ENCODE data around the gene PLLP. TPM values are rescaled to one million over a fixed set of nuclear protein-coding genes. Genes with fewer than 3 reads are reported as not detected.
"Not testable (repeated sequence)": the region's sequence is repeated elsewhere in the genome, so short reads cannot be mapped to it uniquely, and the experiment has no call there.

The PLLP gene
- total RNA-seq, 1 experiment from 2014 or later = 0.32 TPM

GRCh38 chr16:57279780-57280638 lies 4.5 kb downstream of the PLLP start:
- DNase-seq (ENCODE audit: low read depth, low spot score) = no peak
- in situ Hi-C loops (cut with HindIII; ENCODE audit: low pct_unique_long_range_greater_than_20kb, low sequenced_read_pairs) = no loop called here

DNA sequence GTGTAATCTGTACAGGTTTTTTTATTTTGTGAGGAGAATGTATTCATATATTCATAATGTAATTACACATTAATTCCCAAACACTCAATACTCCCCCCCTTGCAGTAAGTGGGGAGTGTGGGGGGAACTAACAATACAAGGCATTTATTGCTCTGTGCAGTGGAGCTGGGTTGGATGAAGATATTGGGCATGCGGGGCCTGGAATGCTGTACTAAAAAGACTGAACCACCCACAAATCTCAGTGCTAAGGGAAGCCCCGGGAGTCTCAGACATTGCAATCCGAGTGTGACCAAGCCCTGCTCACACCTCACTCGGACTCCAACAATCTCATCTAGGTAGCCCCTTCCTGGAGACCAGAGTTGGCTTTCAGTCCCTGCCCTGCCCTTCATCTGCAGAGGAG lies 6.0 kb downstream of the PLLP start:
- DNase-seq (ENCODE audit: low read depth, low spot score) = no peak
- in situ Hi-C loops (cut with HindIII; ENCODE audit: low pct_unique_long_range_greater_than_20kb, low sequenced_read_pairs) = no loop called here

- in situ Hi-C loops (cut with HindIII; ENCODE audit: low pct_unique_long_range_greater_than_20kb, low sequenced_read_pairs) = no loop called here
- peak; percentile 20 for DNase-seq (ENCODE audit: low read depth, low spot score)
Observed at GRCh38 chr16:57277586-57277985, 6.9 kb downstream of the PLLP start.

DNA sequence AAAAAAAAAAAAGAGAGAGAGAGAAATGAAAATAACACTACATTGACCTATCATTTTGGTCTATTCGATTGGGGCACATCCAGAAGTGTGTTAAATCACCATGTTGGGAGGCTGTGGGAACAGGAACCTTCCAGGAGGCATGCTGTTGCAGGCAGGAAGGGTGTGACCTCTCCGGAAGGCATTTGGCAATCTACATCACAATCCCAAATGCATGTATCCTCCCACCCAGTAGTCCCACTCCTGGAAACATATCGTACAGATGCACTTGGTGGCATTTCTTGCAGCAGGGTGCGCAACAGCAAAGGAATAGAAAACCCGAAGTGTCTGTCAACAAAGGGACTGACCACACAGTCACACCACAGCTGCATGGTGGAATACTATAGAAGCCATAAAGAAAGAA lies 7.9 kb downstream of the PLLP start:
- no peak for DNase-seq (ENCODE audit: low read depth, low spot score)
- in situ Hi-C loops (cut with HindIII; ENCODE audit: low pct_unique_long_range_greater_than_20kb, low sequenced_read_pairs) = no loop called here

DNA sequence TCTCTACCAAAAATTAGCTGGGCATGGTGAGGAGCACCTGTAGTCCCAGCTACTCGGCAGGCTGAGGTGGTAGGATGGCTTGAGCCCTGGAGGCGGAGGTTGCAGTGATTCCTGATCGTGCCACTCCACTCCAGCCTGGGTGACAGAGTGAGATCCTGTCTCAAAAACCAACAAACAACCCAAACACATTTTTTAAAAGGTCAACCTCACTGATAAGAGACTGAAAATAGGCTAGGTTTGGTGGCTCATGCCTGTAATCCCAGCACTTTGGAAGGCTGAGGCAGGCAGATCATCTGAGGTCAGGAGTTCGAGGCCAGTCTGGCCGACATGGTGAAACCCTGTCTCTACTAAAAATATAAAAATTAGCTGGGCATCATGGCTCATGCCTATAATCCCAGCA lies 8.5 kb downstream of the PLLP start:
- in situ Hi-C loops (cut with HindIII; ENCODE audit: low pct_unique_long_range_greater_than_20kb, low sequenced_read_pairs); DNase-seq (ENCODE audit: low read depth, low spot score): not testable (repeated sequence)

DNA sequence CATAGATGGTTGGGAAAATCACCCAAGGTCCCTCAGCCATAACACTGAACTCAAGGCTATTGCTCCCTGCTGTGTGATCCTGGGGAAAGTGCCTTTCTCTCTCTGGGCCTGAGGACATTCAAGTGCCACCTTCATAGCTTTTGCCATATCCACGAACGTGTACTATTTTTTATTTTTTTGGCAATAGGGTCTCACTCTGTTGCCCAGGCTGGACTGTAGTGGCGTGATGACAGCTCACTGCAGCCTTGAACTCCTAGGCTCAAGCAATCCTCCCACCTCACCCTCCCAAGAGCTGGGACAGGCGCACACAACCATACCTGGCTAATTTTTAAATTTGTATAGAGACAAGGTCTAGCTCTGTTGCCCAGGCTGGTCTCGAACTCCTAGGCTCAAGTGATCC lies 10.6 kb downstream of the PLLP start:
- in situ Hi-C loops (cut with HindIII; ENCODE audit: low pct_unique_long_range_greater_than_20kb, low sequenced_read_pairs) = no loop called here
- no peak for DNase-seq (ENCODE audit: low read depth, low spot score)

- DNase-seq (ENCODE audit: low read depth, low spot score) = no peak
- in situ Hi-C loops (cut with HindIII; ENCODE audit: low pct_unique_long_range_greater_than_20kb, low sequenced_read_pairs) = no loop called here
Observed at GRCh38 chr16:57273359-57273758, 11.1 kb downstream of the PLLP start.

- DNase-seq (ENCODE audit: low read depth, low spot score) = no peak
- in situ Hi-C loops (cut with HindIII; ENCODE audit: low pct_unique_long_range_greater_than_20kb, low sequenced_read_pairs) = no loop called here
Observed at GRCh38 chr16:57271867-57272495, 12.5 kb downstream of the PLLP start.

DNA sequence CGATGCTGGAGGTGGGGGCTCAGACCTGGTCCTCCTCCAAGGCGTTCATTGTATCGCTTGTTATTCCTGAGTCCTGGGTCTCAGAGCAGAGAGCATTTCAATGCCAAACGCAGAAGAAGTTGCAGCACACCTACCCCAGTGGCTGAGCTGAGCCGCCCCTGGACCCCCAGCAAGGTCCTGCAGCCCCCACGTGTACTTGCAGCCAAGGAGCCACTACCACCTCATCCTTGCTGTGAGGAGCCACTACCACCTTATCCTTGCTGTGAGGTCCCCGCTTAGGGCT lies 13.5 kb downstream of the PLLP start:
- DNase-seq (ENCODE audit: low read depth, low spot score) = no peak
- in situ Hi-C loops (cut with HindIII; ENCODE audit: low pct_unique_long_range_greater_than_20kb, low sequenced_read_pairs) = no loop called here

GRCh38 chr16:57270221-57271062 lies 14.0 kb downstream of the PLLP start:
- no peak for DNase-seq (ENCODE audit: low read depth, low spot score)
- in situ Hi-C loops (cut with HindIII; ENCODE audit: low pct_unique_long_range_greater_than_20kb, low sequenced_read_pairs) = no loop called here

DNA sequence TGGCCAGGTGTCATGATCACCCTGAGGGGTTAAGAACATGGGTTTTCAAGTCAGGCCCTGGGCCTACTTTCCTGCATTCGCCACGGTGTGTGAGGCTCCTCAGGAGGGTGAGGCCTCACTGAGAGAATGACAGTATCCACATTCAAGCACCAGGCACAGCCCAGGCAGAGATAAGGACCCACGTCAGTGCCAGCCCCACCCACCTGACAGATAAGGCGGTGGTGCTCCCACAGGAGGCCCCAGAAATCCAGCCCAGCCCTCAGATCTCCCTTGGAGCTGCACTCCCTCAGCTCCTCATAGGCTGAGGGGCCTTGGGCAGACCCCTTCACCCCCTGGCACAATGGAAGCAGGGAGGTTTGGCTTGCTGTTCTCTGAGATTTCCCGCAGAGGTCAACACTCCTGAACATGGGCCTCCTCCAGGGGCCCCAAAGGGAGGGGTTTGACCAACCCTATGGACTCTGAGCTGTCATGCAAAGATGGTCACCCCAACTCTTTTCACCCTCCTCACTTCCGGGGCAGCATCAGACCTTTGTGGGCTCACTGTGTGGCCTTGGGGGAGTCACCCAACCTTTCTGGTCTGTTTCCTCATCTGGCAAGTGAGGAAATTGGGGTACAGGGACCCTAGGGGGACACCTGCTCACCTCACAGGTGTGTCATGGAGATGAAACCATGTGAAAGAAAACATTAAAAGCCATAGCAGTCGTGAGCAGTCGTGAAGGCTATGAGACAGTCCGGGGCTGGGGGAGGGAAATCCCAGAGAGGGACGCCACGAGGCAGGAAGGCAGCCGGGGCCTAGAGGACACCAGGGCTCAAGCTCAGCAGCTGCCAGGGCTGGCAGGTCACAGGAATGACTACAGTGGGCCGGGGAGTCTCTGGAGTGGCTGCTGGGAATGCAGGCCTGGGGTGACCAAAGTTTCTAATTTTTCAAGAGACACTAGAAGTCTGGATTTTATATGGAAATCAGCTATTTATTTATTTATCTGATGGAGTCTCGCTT lies 15.4 kb downstream of the PLLP start:
- DNase-seq (ENCODE audit: low read depth, low spot score) = no peak

GRCh38 chr16:57267343-57267742 lies 17.1 kb downstream of the PLLP start:
- in situ Hi-C loops (cut with HindIII; ENCODE audit: low pct_unique_long_range_greater_than_20kb, low sequenced_read_pairs); DNase-seq (ENCODE audit: low read depth, low spot score): not testable (repeated sequence)

More for the DNA sequence above, 15.4 kb downstream of the PLLP start:
- in situ Hi-C loops (cut with HindIII; ENCODE audit: low pct_unique_long_range_greater_than_20kb, low sequenced_read_pairs) = no loop called here

GRCh38 chr16:57266531-57267260 lies 17.8 kb downstream of the PLLP start:
- in situ Hi-C loops (cut with HindIII; ENCODE audit: low pct_unique_long_range_greater_than_20kb, low sequenced_read_pairs) = no loop called here
- no peak for DNase-seq (ENCODE audit: low read depth, low spot score)

DNA sequence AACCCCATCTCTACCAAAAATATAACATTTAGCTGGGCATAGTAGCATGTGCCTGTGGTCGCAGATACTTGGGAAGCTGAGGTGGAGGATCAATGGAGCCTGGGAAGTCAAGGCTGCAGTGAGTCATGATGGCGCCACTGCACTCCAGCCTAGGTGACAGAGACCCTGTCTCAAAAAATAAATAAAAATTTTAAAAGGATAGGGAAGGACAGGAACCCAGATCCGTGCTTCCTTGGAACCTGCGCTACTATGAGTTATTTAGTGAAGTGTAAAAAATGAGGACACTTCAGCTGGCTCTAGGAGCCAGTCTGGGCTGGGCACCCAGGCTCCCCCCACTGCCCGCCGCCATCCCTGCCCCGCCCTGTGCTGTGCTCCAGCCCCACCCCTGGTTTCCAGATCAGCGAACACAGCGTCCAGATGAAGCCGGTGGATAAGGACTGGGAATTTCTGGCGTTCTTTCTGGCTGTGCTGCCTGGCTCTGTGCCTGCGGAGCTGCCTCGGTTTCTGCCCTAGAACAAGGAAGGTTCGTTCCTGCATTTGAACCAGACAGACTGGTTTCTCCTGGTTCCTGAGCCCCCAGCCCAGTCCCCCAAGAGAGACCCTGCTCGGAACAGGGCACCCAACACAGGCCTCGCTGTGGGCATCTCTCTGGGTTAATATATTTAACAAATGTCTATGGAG lies 18.5 kb downstream of the PLLP start:
- in situ Hi-C loops (cut with HindIII; ENCODE audit: low pct_unique_long_range_greater_than_20kb, low sequenced_read_pairs) = no loop called here
- DNase-seq (ENCODE audit: low read depth, low spot score) = no peak

DNA sequence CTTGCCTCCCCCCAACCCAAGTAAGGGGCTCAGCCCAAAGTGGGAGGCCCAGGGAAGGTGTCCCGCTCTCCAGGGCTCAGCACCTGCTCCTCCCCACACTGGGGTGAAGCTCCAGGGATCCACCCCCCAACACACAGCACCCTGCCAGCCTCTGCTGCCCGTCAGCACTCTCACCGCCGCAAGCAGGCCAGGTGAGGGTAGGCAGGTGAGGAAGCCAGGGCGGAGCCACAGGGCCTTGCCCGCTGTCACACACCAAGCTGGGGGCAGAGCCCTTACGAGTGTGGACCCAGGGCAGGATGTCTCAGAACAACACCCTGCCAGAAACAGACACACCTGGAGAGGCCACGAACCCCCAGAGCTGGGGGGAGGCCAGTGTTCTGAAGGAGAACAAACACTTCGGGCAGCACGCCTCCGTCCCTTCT lies 19.5 kb downstream of the PLLP start:
- in situ Hi-C loops (cut with HindIII; ENCODE audit: low pct_unique_long_range_greater_than_20kb, low sequenced_read_pairs) = no loop called here
- no peak for DNase-seq (ENCODE audit: low read depth, low spot score)

DNA sequence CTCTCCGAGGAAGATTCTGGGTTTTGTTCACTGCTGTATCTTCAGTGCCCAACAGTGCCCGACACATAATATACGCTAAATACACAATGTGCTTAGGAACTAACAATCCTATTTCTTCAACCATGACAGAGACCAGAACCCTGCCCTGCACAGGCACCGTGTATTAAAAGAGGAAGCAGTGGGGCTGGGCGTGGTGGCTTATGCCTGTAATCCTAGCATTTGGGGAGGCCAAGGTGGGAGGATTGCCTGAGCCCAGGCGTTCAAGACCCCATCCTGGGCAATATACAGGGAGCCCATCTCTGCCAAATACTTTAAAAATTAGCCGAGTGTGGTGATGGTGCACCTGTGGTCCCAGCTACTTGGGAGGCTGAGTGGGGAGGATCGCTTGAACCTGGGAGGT lies 20.1 kb downstream of the PLLP start:
- in situ Hi-C loops (cut with HindIII; ENCODE audit: low pct_unique_long_range_greater_than_20kb, low sequenced_read_pairs) = no loop called here

More for the DNA sequence above, 20.1 kb downstream of the PLLP start:
- DNase-seq (ENCODE audit: low read depth, low spot score) = no peak
